HG02678 (cell line): ENCODE results near the gene LMOD2.

Experiments used
- ATAC-seq: cut with Tn5 transposase; IDR thresholded peaks from one replicate; pipeline ENCODE4 v1.9.1; 2021; ENCODE audit warnings: mild to moderate bottlenecking, moderate library complexity; ENCODE audit not compliant: unreplicated experiment

LMOD2 gene

GRCh38 chr7:123669485-123669884 is 13.8 kb downstream of the LMOD2 start:
- no peak for ATAC-seq

GRCh38 chr7:123673137-123673732 is 17.6 kb downstream of the LMOD2 start:
- ATAC-seq, result no peak

- no peak for ATAC-seq
Observed at GRCh38 chr7:123673752-123674398, 18.2 kb downstream of the LMOD2 start.

GRCh38 chr7:123674399-123675180 is 18.9 kb downstream of the LMOD2 start:
- no peak for ATAC-seq

- ATAC-seq, result no peak
Observed at GRCh38 chr7:123675181-123675473, 19.5 kb downstream of the LMOD2 start.

- ATAC-seq, result no peak
Observed at GRCh38 chr7:123677061-123677715, 21.5 kb downstream of the LMOD2 start.

GRCh38 chr7:123679614-123680013 is 23.9 kb downstream of the LMOD2 start:
- no peak for ATAC-seq

- no peak for ATAC-seq
Observed at GRCh38 chr7:123680580-123680979, 24.9 kb downstream of the LMOD2 start.

- no peak for ATAC-seq
Observed at GRCh38 chr7:123681561-123681960, 25.9 kb downstream of the LMOD2 start.

- ATAC-seq, result peak; percentile 70
Observed at GRCh38 chr7:123682690-123683089, 27.0 kb downstream of the LMOD2 start.

GRCh38 chr7:123687161-123687560 is 31.5 kb downstream of the LMOD2 start:
- no peak for ATAC-seq

GRCh38 chr7:123687727-123688126 is 32.1 kb downstream of the LMOD2 start:
- ATAC-seq, result no peak

GRCh38 chr7:123689250-123689649 is 33.6 kb downstream of the LMOD2 start:
- ATAC-seq, result no peak

GRCh38 chr7:123690550-123690949 is 34.9 kb downstream of the LMOD2 start:
- ATAC-seq, result no peak

- no peak for ATAC-seq
Observed at GRCh38 chr7:123692471-123692877, 36.8 kb downstream of the LMOD2 start.

GRCh38 chr7:123695944-123696677 is 40.4 kb downstream of the LMOD2 start:
- ATAC-seq, result no peak

GRCh38 chr7:123705211-123705901 is 49.7 kb downstream of the LMOD2 start:
- ATAC-seq, result no peak

GRCh38 chr7:123709525-123709924 is 53.9 kb downstream of the LMOD2 start:
- no peak for ATAC-seq

- ATAC-seq, result no peak
Observed at GRCh38 chr7:123710683-123711082, 55.0 kb downstream of the LMOD2 start.

- no peak for ATAC-seq
Observed at GRCh38 chr7:123711832-123712293, 56.2 kb downstream of the LMOD2 start.
